CD14-positive monocyte (primary cell): ENCODE results near the gene STK11. TPM values are rescaled to one million over a fixed set of nuclear protein-coding genes. Genes with fewer than 3 reads are reported as not detected.

ENCODE experiments used
- DNase-seq, 3 donors: peaks; one replicate each; pipeline ENCODE4 v3.0.0-alpha.2; 2011 to 2022
- H2AFZ ChIP-seq: 2 replicates; pipeline ENCODE4 v1.6.0; 2012; ENCODE audit warnings: mild to moderate bottlenecking, low read depth, low read length, inconsistent platforms; ENCODE audit not compliant: insufficient read depth, poor library complexity, severe bottlenecking
- H3K27ac ChIP-seq, 2 donors: 1 replicate in 1 of 2; 2 replicates in 1 of 2; pipeline ENCODE4 v1.5.1; 2012 to 2013; ENCODE audit warnings: low read length in 2 of 2, control low read depth in 1 of 2, inconsistent platforms in 1 of 2, low read depth in 1 of 2, mild to moderate bottlenecking in 1 of 2
- H3K27me3 ChIP-seq, 2 donors: one replicate each; pipeline versions ENCODE4 v1.6.0 to v1.6.1; 2011 to 2013; ENCODE audit warnings: low read length in 2 of 2; ENCODE audit not compliant: control insufficient read depth in 2 of 2, insufficient read depth in 2 of 2
- H3K36me3 ChIP-seq, 2 donors: replicated peaks in 1 of 2; 1 replicate in 1 of 2; 2 replicates in 1 of 2; pipeline versions ENCODE4 v1.5.1 to v1.6.1; 2012 to 2013; ENCODE audit warnings: low read length in 2 of 2, control low read depth in 1 of 2, inconsistent platforms in 1 of 2, mild to moderate bottlenecking in 1 of 2; ENCODE audit not compliant: insufficient read depth in 2 of 2, control insufficient read depth in 1 of 2
- H3K4me1 ChIP-seq, 2 donors: 1 replicate in 1 of 2; 2 replicates in 1 of 2; pipeline versions ENCODE4 v1.5.1 to v1.6.1; 2012 to 2013; ENCODE audit warnings: low read length in 2 of 2, control low read depth in 1 of 2, inconsistent platforms in 1 of 2, mild to moderate bottlenecking in 1 of 2, moderate library complexity in 1 of 2; ENCODE audit not compliant: insufficient read depth in 2 of 2, control insufficient read depth in 1 of 2
- H3K4me2 ChIP-seq: replicated peaks from 2 replicates; pipeline ENCODE3; 2012; ENCODE audit warnings: low read length, moderate library complexity, mild to moderate bottlenecking; ENCODE audit not compliant: poor library complexity, severe bottlenecking; ENCODE audit errors: extremely low read depth
- H3K4me3 ChIP-seq, 3 experiments: fragments of 200-600 bp in 1 of 3; sonication (generic) in 1 of 3; replicated peaks in 1 of 3; 1 replicate in 2 of 3; 2 replicates in 1 of 3; pipeline ENCODE4 v1.5.1; 2011 to 2013; ENCODE audit warnings: low read length in 3 of 3, mild to moderate bottlenecking in 3 of 3, control low read depth in 2 of 3, low read depth in 2 of 3, inconsistent platforms in 1 of 3, moderate library complexity in 1 of 3
- H3K79me2 ChIP-seq: 2 replicates; pipeline ENCODE4 v1.6.0; 2012; ENCODE audit warnings: mild to moderate bottlenecking, control low read depth, inconsistent platforms, low read length, moderate library complexity; ENCODE audit not compliant: insufficient read depth
- H3K9ac ChIP-seq: 2 replicates; pipeline ENCODE4 v1.6.0; 2017; ENCODE audit warnings: low read length, mild to moderate bottlenecking; ENCODE audit not compliant: insufficient read depth, poor library complexity, severe bottlenecking
- H3K9me3 ChIP-seq, 2 donors: replicated peaks in 1 of 2; 1 replicate in 1 of 2; 2 replicates in 1 of 2; pipeline versions ENCODE4 v1.5.1 to v1.6.1; 2012 to 2013; ENCODE audit warnings: low read length in 2 of 2, control low read depth in 1 of 2; ENCODE audit not compliant: control insufficient read depth in 1 of 2, insufficient read depth in 1 of 2
- H4K20me1 ChIP-seq: 2 replicates; pipeline ENCODE4 v1.6.0; 2012; ENCODE audit warnings: mild to moderate bottlenecking, low read length, control low read depth, moderate library complexity; ENCODE audit not compliant: insufficient read depth
- H3K27ac Mint-ChIP-seq, 7 donors: one replicate each; pipeline ENCODE4 v1.8.0; 2020; ENCODE audit warnings: mild to moderate bottlenecking in 7 of 7, mixed read lengths in 7 of 7, moderate library complexity in 6 of 7, inconsistent platforms in 2 of 7
- H3K27me3 Mint-ChIP-seq, 3 donors: one replicate each; pipeline ENCODE4 v1.8.0; 2021 to 2022; ENCODE audit warnings: low read depth in 3 of 3, mild to moderate bottlenecking in 3 of 3, mixed read lengths in 3 of 3, moderate library complexity in 3 of 3, inconsistent platforms in 1 of 3
- H3K36me3 Mint-ChIP-seq, 2 donors: one replicate each; pipeline ENCODE4 v1.8.0; 2020; ENCODE audit warnings: mixed read lengths in 2 of 2, inconsistent platforms in 1 of 2, mild to moderate bottlenecking in 1 of 2
- H3K4me1 Mint-ChIP-seq: one replicate; pipeline ENCODE4 v1.8.0; 2020; ENCODE audit warnings: mild to moderate bottlenecking, mixed read lengths
- H3K4me3 Mint-ChIP-seq, 2 donors: one replicate each; pipeline ENCODE4 v1.8.0; 2020; ENCODE audit warnings: mild to moderate bottlenecking in 2 of 2, mixed read lengths in 2 of 2, moderate library complexity in 1 of 2
- H3K9me3 Mint-ChIP-seq, 7 donors: one replicate each; pipeline ENCODE4 v1.8.0; 2020 to 2022; ENCODE audit warnings: mixed read lengths in 7 of 7, mild to moderate bottlenecking in 6 of 7, moderate library complexity in 6 of 7, inconsistent platforms in 2 of 7
- WGBS: methylation state at CpG from one replicate; pipeline ENCODE4 v1.1.5; 2013; ENCODE audit warnings: missing lambda C conversion rate; ENCODE audit not compliant: insufficient coverage; 5-methylcytosine and 5-hydroxymethylcytosine counted together
- intact Hi-C, 2 donors: fragments of 100-400 bp; cut with micrococcal nuclease; formaldehyde crosslinking; loops; one replicate each; pipeline versions ENCODE4 v1.15.0 to v1.15.1; 2023
- polyA plus RNA-seq, 3 donors: library from polyadenylated mRNA; depleted of rRNA in 1 of 3; unstranded in 2 of 3; stranded (reverse) in 1 of 3; fragments of 300-500 nt in 2 of 3; fragments of >200 nt in 1 of 3; fragmentation: Illumina TruSeq in 2 of 3; gene quantifications; 1 replicate in 2 of 3; 2 replicates in 1 of 3; pipeline ENCODE4 v1.2.3, GENCODE V29; 2012 to 2021
- TF ChIP-seq, protein P1 (sequence below): fragments of 200-600 bp; IDR thresholded peaks from one replicate; pipeline ENCODE4 v1.8.0; 2022; ENCODE audit warnings: antibody characterized with exemption, mild to moderate bottlenecking

STK11 gene
- polyA plus RNA-seq, 3 donors = 6.2 to 72.1 (median 15.4) TPM

DNA sequence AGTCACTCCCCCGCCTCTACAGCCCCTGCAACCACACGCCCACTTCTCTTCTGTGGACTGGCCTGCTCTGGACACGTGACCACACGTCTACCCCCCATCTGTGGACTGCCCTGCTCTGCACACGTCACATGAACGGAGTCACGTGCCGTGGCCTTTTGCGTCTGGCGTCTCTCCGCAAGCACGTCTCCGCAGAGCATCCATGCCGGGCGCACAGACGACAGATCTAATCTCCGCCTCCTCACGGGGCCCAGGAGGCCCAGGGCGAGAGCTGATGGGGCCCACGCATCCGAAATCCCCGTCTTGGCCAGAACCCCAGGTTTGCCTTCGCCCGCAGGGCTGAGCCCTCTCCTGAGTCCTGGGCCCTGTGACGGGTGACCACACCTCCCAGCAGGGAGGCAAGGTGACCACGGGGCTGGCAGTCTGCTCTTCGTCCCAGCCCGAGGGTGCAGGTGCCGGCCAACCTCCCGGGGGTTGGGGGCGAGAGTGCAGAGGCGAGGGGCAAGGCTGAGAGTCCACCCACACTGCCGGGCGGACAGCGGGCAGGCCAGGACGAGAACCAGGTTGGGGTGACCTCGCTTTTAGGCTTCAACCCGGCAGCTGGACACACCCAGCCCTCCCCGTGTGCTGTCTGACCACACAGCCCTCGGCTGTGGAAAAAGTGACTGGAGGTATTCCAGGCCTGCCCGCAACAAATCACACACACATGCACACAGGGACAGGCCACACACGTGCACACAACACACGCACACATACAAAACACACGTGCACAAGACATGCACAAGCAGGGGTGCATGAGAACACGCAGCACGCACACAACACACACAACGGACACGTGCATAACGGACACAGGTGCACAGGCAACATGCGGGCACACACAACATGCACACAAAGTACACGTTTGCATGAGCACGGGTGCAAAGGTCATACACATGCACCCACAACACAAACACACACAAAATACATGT, 35.4 kb upstream of the STK11 start:
- Mint-ChIP-seq H3K27ac (peak overlapping the region in 2 of 7 donors; percentile 3 to 16), H3K27me3 (no peaks in the 10 kb centered on the region), H3K4me1 (peaks cover 48% of the 10 kb centered on the region), H3K4me3 (peak overlapping the region in 1 of 2 donors; percentile 7), H3K9me3 (no peaks in the 10 kb centered on the region), H3K36me3 (peaks cover 29 to 41% of the 10 kb centered on the region in 2 donors)
- intact Hi-C loops = loop anchor here in 1 of 2 donors (5.0 kb wide), 1 partner anchor 38 kb away; no protein-coding TSS in a partner anchor
- Histone ChIP-seq H3K79me2 (peaks cover 89% of the 10 kb centered on the region), H3K4me1 (peaks cover 40 to 66% of the 10 kb centered on the region in 2 donors), H3K9me3 (no peaks in the 10 kb centered on the region), H3K4me2 (no peak overlapping the region), H3K9ac (no peak overlapping the region), H3K27me3 (no peaks in the 10 kb centered on the region), H3K4me3 (no peak overlapping the region), H4K20me1 (peaks cover 83% of the 10 kb centered on the region), H3K36me3 (peaks cover 23 to 51% of the 10 kb centered on the region in 2 donors), H3K27ac (no peak overlapping the region), H2AFZ (no peak overlapping the region)
- WGBS = 94% methylated on average over 45 of the region's 52 CpGs
- DNase-seq = no peak
- TF ChIP-seq, protein P1, sequence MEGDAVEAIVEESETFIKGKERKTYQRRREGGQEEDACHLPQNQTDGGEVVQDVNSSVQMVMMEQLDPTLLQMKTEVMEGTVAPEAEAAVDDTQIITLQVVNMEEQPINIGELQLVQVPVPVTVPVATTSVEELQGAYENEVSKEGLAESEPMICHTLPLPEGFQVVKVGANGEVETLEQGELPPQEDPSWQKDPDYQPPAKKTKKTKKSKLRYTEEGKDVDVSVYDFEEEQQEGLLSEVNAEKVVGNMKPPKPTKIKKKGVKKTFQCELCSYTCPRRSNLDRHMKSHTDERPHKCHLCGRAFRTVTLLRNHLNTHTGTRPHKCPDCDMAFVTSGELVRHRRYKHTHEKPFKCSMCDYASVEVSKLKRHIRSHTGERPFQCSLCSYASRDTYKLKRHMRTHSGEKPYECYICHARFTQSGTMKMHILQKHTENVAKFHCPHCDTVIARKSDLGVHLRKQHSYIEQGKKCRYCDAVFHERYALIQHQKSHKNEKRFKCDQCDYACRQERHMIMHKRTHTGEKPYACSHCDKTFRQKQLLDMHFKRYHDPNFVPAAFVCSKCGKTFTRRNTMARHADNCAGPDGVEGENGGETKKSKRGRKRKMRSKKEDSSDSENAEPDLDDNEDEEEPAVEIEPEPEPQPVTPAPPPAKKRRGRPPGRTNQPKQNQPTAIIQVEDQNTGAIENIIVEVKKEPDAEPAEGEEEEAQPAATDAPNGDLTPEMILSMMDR = no peak

DNA sequence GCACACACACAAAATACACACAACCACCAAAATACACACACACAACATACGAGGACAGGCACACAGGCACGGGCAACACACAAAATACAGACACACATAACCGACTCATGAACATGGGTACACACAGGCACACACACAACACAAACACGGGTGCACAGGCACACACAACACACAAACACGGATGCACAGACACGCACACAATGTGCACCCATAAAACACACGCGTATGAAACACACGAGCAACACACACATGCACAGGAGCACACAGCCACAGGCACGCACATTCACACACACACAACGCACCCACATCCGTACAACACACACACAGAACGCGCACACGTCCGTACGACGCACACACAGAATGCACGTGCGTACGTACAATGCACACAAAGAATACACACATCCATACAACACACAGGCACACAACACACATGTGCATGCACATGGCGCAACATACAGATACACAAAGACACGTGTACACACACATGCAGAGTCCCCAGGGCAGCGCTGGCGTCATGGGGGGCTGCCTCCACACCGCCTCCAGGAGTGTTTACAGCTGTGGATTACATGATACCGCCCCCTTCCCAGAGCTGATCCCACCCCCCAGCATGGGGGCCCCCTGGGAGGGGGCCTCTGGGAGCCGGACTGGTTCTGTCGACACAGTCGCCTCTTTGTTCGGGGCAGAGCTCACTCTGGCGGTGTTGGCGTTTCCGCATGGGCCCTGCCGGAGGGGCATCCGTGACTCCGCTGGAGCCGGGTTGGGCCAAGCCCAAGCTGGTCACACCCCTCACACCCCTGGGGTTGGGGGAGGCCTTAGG, 34.4 kb upstream of the STK11 start:
- no peak overlapping the region for H3K27ac ChIP-seq
- Mint-ChIP-seq H3K27ac (peak overlapping the region in 3 of 7 donors; percentile 3 to 42 (median 26)), H3K4me1 (peaks cover 55% of the 10 kb centered on the region), H3K36me3 (peaks cover 29 to 38% of the 10 kb centered on the region in 2 donors), H3K9me3 (no peaks in the 10 kb centered on the region), H3K27me3 (no peaks in the 10 kb centered on the region), H3K4me3 (peak overlapping the region in 1 of 2 donors; percentile 94)
- intact Hi-C loops = loop anchor here in 1 of 2 donors (5.0 kb wide), 1 partner anchor 39 kb away; no protein-coding TSS in a partner anchor
- H3K9ac ChIP-seq = no peak overlapping the region
- WGBS = 93% methylated on average over 26 of the region's 38 CpGs
- peaks cover 50 to 68% of the 10 kb centered on the region in 2 donors for H3K4me1 ChIP-seq
- peaks cover 74% of the 10 kb centered on the region for H4K20me1 ChIP-seq
- peak overlapping the region; percentile 96 for H3K4me2 ChIP-seq
- peak overlapping the region in 1 of 3 experiments; percentile 99 for H3K4me3 ChIP-seq
- DNase-seq = no peak
- no peaks in the 10 kb centered on the region for H3K27me3 ChIP-seq
- no peaks in the 10 kb centered on the region for H3K9me3 ChIP-seq
- peaks cover 79% of the 10 kb centered on the region for H3K79me2 ChIP-seq
- TF ChIP-seq, protein P1 = no peak
- no peak overlapping the region for H2AFZ ChIP-seq
- H3K36me3 ChIP-seq = peaks cover 23 to 51% of the 10 kb centered on the region in 2 donors
